Hematopoietic multipotent progenitor cell treated with erythropoietin and hydrocortisone succinate and interleukin-3 and kit ligand, for 8 days (in vitro differentiated cells): ENCODE results near the gene HCLS1.
"Not testable (repeated sequence)": the region's sequence is repeated elsewhere in the genome, so short reads cannot be mapped to it uniquely, and the experiment has no call there.

Source experiments
- DNase-seq: peaks from one replicate; pipeline ENCODE4 v3.0.0-alpha.2; 2015

Gene HCLS1

GRCh38 chr3:121660356-121661171 lies at the start of gene HCLS1:
Gene HCLS1 (minus strand): TSS chr3:121660903. CDS start chr3:121658347, 2,556 bp downstream.
- peak; percentile 81 for DNase-seq

GRCh38 chr3:121710347-121710746 lies 49.6 kb upstream of the HCLS1 start:
- no peak for DNase-seq

GRCh38 chr3:121707531-121708273 lies 47.0 kb upstream of the HCLS1 start:
- DNase-seq, result no peak

- no peak for DNase-seq
Measured at GRCh38 chr3:121705541-121705940, 44.8 kb upstream of the HCLS1 start.

- DNase-seq, result no peak
Measured at GRCh38 chr3:121703973-121704372, 43.3 kb upstream of the HCLS1 start.

- no peak for DNase-seq
Measured at GRCh38 chr3:121698901-121699300, 38.2 kb upstream of the HCLS1 start.

- no peak for DNase-seq
Measured at GRCh38 chr3:121698476-121698875, 37.8 kb upstream of the HCLS1 start.

GRCh38 chr3:121696186-121696585 lies 35.5 kb upstream of the HCLS1 start:
- DNase-seq, result no peak

GRCh38 chr3:121692010-121692699 lies 31.5 kb upstream of the HCLS1 start:
- DNase-seq, result no peak

GRCh38 chr3:121690777-121691405 lies 30.2 kb upstream of the HCLS1 start:
- DNase-seq, result no peak

- DNase-seq, result not testable (repeated sequence)
Measured at GRCh38 chr3:121688747-121689146, 28.0 kb upstream of the HCLS1 start.

- no peak for DNase-seq
Measured at GRCh38 chr3:121681792-121682191, 21.1 kb upstream of the HCLS1 start.

- DNase-seq, result no peak
Measured at GRCh38 chr3:121677141-121677540, 16.4 kb upstream of the HCLS1 start.

- DNase-seq, result no peak
Measured at GRCh38 chr3:121670676-121671075, 10.0 kb upstream of the HCLS1 start.

- no peak for DNase-seq
Measured at GRCh38 chr3:121667333-121667732, 6.6 kb upstream of the HCLS1 start.

GRCh38 chr3:121665488-121665887 lies 4.8 kb upstream of the HCLS1 start:
- DNase-seq, result no peak

GRCh38 chr3:121663171-121663847 lies 2.6 kb upstream of the HCLS1 start:
- DNase-seq, result no peak

GRCh38 chr3:121662742-121663141 lies 2.0 kb upstream of the HCLS1 start:
- no peak for DNase-seq

GRCh38 chr3:121661376-121661775 lies 673 bp upstream of the HCLS1 start:
- DNase-seq, result no peak

- DNase-seq, result no peak
Measured at GRCh38 chr3:121659586-121659985, 1.1 kb downstream of the HCLS1 start.

GRCh38 chr3:121658716-121659435 lies 1.8 kb downstream of the HCLS1 start:
- no peak for DNase-seq
